SK-N-SH treated with all-trans-retinoic acid at 6 μM for 48 hours (cell line): Measurements from ENCODE around the gene HOXD1.

ENCODE experiments used
- ATAC-seq: fragments of 200-7000 bp; cut with Tn5 transposase; 3 replicates; pipeline ENCODE4 v1.9.1; 2020; ENCODE audit warnings: mild to moderate bottlenecking, moderate library complexity
- ARNTL ChIP-seq: fragments of 450-650 bp; formaldehyde crosslinking; IDR thresholded peaks from 2 replicates; pipeline ENCODE4 v1.5.0; 2020; ENCODE audit warnings: low read depth, mild to moderate bottlenecking, moderate library complexity, borderline replicate concordance
- BACH2 ChIP-seq: fragments of 250-450 bp; sonication (Bioruptor Pico); IDR thresholded peaks from 2 replicates; pipeline ENCODE4 v1.9.0; 2021; ENCODE audit warnings: mild to moderate bottlenecking, borderline replicate concordance
- ESRRG ChIP-seq: fragments of 250-450 bp; sonication (Bioruptor Pico); IDR thresholded peaks from 2 replicates; pipeline ENCODE4 v1.6.1; 2021; ENCODE audit warnings: mild to moderate bottlenecking
- GLIS3 ChIP-seq: fragments of 250-450 bp; sonication (Bioruptor Pico); IDR thresholded peaks from 2 replicates; pipeline ENCODE4 v1.5.0; 2020; ENCODE audit warnings: mild to moderate bottlenecking, moderate library complexity
- ISL1 ChIP-seq: fragments of 250-450 bp; sonication (Bioruptor Pico); IDR thresholded peaks from 2 replicates; pipeline ENCODE4 v2.1.2; 2022; ENCODE audit warnings: mild to moderate bottlenecking, moderate library complexity
- OSR1 ChIP-seq: fragments of 250-450 bp; sonication (Bioruptor Pico); IDR thresholded peaks from 2 replicates; pipeline ENCODE4 v1.8.0; 2022; ENCODE audit warnings: moderate library complexity, mild to moderate bottlenecking, inconsistent platforms
- PATZ1 ChIP-seq: fragments of 250-450 bp; sonication (Bioruptor Pico); IDR thresholded peaks from 2 replicates; pipeline ENCODE4 v1.8.0; 2020; ENCODE audit warnings: mild to moderate bottlenecking, moderate library complexity, borderline replicate concordance
- PPARA ChIP-seq: fragments of 250-450 bp; sonication (Bioruptor Pico); IDR thresholded peaks from 2 replicates; pipeline ENCODE4 v1.5.0; 2020; ENCODE audit warnings: mild to moderate bottlenecking, borderline replicate concordance
- RARB ChIP-seq: fragments of 250-450 bp; sonication (Bioruptor Pico); IDR thresholded peaks from 2 replicates; pipeline ENCODE4 v1.8.0; 2021; ENCODE audit warnings: mild to moderate bottlenecking, moderate library complexity
- SNAI2 ChIP-seq: fragments of 250-450 bp; sonication (Bioruptor Pico); IDR thresholded peaks from 2 replicates; pipeline ENCODE4 v1.5.0; 2020; ENCODE audit warnings: mild to moderate bottlenecking, moderate library complexity
- TCF4 ChIP-seq: fragments of 250-450 bp; sonication (Bioruptor Pico); IDR thresholded peaks from 2 replicates; pipeline ENCODE4 v1.8.0; 2021; ENCODE audit warnings: mild to moderate bottlenecking, moderate library complexity, borderline replicate concordance
- ZC3H10 ChIP-seq: fragments of 250-450 bp; sonication (Bioruptor Pico); IDR thresholded peaks from 2 replicates; pipeline ENCODE4 v1.5.1; 2021; ENCODE audit warnings: mild to moderate bottlenecking, moderate library complexity
- ZFP3 ChIP-seq: fragments of 250-450 bp; sonication (Bioruptor Pico); IDR thresholded peaks from 2 replicates; pipeline ENCODE4 v1.5.0; 2020; ENCODE audit warnings: mild to moderate bottlenecking, moderate library complexity
- ZFP30 ChIP-seq: fragments of 450-650 bp; formaldehyde crosslinking; IDR thresholded peaks from 2 replicates; pipeline ENCODE4 v1.5.0; 2022; ENCODE audit warnings: mild to moderate bottlenecking, moderate library complexity
- ZNF565 ChIP-seq: fragments of 450-650 bp; formaldehyde crosslinking; conservative IDR thresholded peaks from 2 replicates; pipeline ENCODE4 v1.5.0; 2020; ENCODE audit warnings: low read depth, mild to moderate bottlenecking, moderate library complexity
- ZNF70 ChIP-seq: fragments of 450-650 bp; formaldehyde crosslinking; IDR thresholded peaks from 2 replicates; pipeline ENCODE4 v1.5.0; 2020; ENCODE audit warnings: mild to moderate bottlenecking, moderate library complexity
- ZNF8 ChIP-seq: fragments of 450-650 bp; formaldehyde crosslinking; IDR thresholded peaks from 2 replicates; pipeline ENCODE4 v1.5.0; 2020; ENCODE audit warnings: mild to moderate bottlenecking, moderate library complexity
- TF ChIP-seq, protein P1 (sequence below): fragments of 250-450 bp; sonication (Bioruptor Pico); IDR thresholded peaks from 2 replicates; pipeline ENCODE4 v1.5.1; 2021; ENCODE audit warnings: mild to moderate bottlenecking, moderate library complexity
- TF ChIP-seq, protein P2 (sequence below): fragments of 250-450 bp; sonication (Bioruptor Pico); IDR thresholded peaks from 2 replicates; pipeline ENCODE4 v1.5.1; 2020; ENCODE audit warnings: low read depth, mild to moderate bottlenecking, moderate library complexity
- TF ChIP-seq, protein P3 (sequence below): fragments of 250-450 bp; sonication (Bioruptor Pico); IDR thresholded peaks from 2 replicates; pipeline ENCODE4 v1.5.0; 2020; ENCODE audit warnings: mild to moderate bottlenecking, moderate library complexity
- TF ChIP-seq, protein P4 (sequence below): fragments of 250-450 bp; sonication (Bioruptor Pico); IDR thresholded peaks from 2 replicates; pipeline ENCODE4 v1.8.0; 2021; ENCODE audit warnings: low read depth, mild to moderate bottlenecking, moderate library complexity, borderline replicate concordance

The HOXD1 gene

GRCh38 chr2:176162911-176163671 is 25.4 kb upstream of the HOXD1 start:
- TF ChIP-seq ZNF70 (CRISPR knock-in tag) (no peak), PPARA (no peak), TCF4 (CRISPR knock-in tag) (no peak), PATZ1 (CRISPR knock-in tag) (no peak), ZFP30 (CRISPR knock-in tag) (no peak), RARB (no peak), OSR1 (CRISPR knock-in tag) (no peak), SNAI2 (CRISPR knock-in tag) (no peak), ZC3H10 (CRISPR knock-in tag) (no peak), ZNF8 (CRISPR knock-in tag) (no peak), GLIS3 (CRISPR knock-in tag) (no peak), ESRRG (no peak), ZNF565 (CRISPR knock-in tag) (no peak), ISL1 (no peak)
- TF ChIP-seq, protein P1, sequence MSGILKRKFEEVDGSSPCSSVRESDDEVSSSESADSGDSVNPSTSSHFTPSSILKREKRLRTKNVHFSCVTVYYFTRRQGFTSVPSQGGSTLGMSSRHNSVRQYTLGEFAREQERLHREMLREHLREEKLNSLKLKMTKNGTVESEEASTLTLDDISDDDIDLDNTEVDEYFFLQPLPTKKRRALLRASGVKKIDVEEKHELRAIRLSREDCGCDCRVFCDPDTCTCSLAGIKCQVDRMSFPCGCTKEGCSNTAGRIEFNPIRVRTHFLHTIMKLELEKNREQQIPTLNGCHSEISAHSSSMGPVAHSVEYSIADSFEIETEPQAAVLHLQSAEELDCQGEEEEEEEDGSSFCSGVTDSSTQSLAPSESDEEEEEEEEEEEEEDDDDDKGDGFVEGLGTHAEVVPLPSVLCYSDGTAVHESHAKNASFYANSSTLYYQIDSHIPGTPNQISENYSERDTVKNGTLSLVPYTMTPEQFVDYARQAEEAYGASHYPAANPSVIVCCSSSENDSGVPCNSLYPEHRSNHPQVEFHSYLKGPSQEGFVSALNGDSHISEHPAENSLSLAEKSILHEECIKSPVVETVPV (CRISPR knock-in tag), result no peak
- TF ChIP-seq, protein P2, sequence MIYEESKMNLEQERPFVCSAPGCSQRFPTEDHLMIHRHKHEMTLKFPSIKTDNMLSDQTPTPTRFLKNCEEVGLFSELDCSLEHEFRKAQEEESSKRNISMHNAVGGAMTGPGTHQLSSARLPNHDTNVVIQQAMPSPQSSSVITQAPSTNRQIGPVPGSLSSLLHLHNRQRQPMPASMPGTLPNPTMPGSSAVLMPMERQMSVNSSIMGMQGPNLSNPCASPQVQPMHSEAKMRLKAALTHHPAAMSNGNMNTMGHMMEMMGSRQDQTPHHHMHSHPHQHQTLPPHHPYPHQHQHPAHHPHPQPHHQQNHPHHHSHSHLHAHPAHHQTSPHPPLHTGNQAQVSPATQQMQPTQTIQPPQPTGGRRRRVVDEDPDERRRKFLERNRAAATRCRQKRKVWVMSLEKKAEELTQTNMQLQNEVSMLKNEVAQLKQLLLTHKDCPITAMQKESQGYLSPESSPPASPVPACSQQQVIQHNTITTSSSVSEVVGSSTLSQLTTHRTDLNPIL (CRISPR knock-in tag), result no peak
- TF ChIP-seq, protein P3, sequence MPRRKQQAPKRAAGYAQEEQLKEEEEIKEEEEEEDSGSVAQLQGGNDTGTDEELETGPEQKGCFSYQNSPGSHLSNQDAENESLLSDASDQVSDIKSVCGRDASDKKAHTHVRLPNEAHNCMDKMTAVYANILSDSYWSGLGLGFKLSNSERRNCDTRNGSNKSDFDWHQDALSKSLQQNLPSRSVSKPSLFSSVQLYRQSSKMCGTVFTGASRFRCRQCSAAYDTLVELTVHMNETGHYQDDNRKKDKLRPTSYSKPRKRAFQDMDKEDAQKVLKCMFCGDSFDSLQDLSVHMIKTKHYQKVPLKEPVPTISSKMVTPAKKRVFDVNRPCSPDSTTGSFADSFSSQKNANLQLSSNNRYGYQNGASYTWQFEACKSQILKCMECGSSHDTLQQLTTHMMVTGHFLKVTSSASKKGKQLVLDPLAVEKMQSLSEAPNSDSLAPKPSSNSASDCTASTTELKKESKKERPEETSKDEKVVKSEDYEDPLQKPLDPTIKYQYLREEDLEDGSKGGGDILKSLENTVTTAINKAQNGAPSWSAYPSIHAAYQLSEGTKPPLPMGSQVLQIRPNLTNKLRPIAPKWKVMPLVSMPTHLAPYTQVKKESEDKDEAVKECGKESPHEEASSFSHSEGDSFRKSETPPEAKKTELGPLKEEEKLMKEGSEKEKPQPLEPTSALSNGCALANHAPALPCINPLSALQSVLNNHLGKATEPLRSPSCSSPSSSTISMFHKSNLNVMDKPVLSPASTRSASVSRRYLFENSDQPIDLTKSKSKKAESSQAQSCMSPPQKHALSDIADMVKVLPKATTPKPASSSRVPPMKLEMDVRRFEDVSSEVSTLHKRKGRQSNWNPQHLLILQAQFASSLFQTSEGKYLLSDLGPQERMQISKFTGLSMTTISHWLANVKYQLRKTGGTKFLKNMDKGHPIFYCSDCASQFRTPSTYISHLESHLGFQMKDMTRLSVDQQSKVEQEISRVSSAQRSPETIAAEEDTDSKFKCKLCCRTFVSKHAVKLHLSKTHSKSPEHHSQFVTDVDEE (CRISPR knock-in tag), result no peak
- TF ChIP-seq, protein P4, sequence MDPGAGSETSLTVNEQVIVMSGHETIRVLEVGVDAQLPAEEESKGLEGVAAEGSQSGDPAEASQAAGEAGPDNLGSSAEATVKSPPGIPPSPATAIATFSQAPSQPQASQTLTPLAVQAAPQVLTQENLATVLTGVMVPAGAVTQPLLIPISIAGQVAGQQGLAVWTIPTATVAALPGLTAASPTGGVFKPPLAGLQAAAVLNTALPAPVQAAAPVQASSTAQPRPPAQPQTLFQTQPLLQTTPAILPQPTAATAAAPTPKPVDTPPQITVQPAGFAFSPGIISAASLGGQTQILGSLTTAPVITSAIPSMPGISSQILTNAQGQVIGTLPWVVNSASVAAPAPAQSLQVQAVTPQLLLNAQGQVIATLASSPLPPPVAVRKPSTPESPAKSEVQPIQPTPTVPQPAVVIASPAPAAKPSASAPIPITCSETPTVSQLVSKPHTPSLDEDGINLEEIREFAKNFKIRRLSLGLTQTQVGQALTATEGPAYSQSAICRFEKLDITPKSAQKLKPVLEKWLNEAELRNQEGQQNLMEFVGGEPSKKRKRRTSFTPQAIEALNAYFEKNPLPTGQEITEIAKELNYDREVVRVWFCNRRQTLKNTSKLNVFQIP, result no peak

DNA sequence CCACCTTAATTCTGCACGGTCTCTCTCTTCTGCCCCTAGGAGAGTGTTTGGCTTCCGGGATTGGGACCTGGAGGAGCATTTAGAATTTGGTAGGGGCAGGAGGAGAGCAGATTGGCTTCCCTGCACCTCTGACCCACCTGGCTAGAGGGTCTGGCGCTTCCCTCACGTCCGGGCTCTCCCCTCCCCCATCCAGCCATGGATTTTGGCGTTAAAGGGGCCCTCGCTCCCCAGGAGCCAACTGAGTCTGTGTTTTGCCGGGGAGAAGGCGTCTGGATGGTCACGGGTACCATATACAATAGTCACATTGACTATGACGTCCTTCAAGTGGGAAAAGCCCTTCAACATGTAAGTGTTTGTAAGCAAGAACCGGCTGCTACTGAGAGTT is 24.8 kb upstream of the HOXD1 start:
- no peak for ATAC-seq
- TF ChIP-seq OSR1 (CRISPR knock-in tag), result no peak
- TF ChIP-seq BACH2 (CRISPR knock-in tag), result no peak
- TF ChIP-seq ARNTL (CRISPR knock-in tag), result no peak
- no peak for TF ChIP-seq ZFP30 (CRISPR knock-in tag)
- no peak for TF ChIP-seq ZNF565 (CRISPR knock-in tag)
- TF ChIP-seq ZFP3 (CRISPR knock-in tag), result no peak
- no peak for TF ChIP-seq ISL1
- TF ChIP-seq, protein P3 (CRISPR knock-in tag), result no peak
- no peak for TF ChIP-seq PATZ1 (CRISPR knock-in tag)
- TF ChIP-seq ESRRG, result no peak
- no peak for TF ChIP-seq ZNF8 (CRISPR knock-in tag)
- TF ChIP-seq, protein P1 (CRISPR knock-in tag), result no peak
- TF ChIP-seq SNAI2 (CRISPR knock-in tag), result no peak
- TF ChIP-seq PPARA, result no peak
- TF ChIP-seq ZC3H10 (CRISPR knock-in tag), result no peak

More at GRCh38 chr2:176162911-176163671, 25.4 kb upstream of the HOXD1 start:
- ATAC-seq, result no peak
